Thyroid gland (tissue), 4 donors: ENCODE results near the gene CTBP1.

Experiments used
- POLR2A ChIP-seq, 2 donors: fragments of 450-650 bp; IDR thresholded peaks; one replicate each; pipeline ENCODE4 v1.6.1; 2017; ENCODE audit warnings: antibody characterized with exemption in 2 of 2, mild to moderate bottlenecking in 2 of 2, moderate library complexity in 1 of 2
- TF ChIP-seq, protein P1 (sequence below), 6 experiments: fragments of 200-600 bp in 3 of 6; fragments of 450-650 bp in 3 of 6; sonication (generic) in 3 of 6; IDR thresholded peaks; one replicate each; pipeline ENCODE4 v1.5.1; 2016 to 2019; ENCODE audit warnings: antibody characterized with exemption in 6 of 6, mild to moderate bottlenecking in 2 of 6, inconsistent platforms in 1 of 6, moderate library complexity in 1 of 6

DNA sequence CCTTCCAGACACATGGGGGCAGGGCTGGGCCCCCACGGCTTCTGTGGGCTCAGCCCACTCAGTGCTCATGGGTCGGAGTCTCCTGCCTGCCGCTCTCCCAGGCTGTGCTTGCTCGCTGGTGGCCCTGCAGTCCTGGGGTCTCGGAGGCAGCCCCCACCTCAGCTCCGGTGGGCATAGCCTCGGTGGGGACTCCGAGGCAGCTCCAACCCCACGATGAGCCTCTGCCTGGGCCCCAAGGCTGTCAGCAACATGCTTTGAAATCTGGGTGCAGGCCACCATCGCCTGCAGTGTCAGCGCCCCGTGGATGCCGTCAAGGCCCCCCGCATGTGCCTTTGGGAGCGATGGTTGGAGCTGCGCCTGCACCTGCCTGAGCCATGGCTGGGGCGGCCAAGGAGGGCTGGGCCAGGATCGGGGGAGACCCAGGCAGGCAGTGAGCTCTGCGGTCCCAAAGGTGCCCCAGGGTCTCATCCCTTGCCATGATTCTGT is 46.4 kb downstream of the CTBP1 start:
- TF ChIP-seq, protein P1, sequence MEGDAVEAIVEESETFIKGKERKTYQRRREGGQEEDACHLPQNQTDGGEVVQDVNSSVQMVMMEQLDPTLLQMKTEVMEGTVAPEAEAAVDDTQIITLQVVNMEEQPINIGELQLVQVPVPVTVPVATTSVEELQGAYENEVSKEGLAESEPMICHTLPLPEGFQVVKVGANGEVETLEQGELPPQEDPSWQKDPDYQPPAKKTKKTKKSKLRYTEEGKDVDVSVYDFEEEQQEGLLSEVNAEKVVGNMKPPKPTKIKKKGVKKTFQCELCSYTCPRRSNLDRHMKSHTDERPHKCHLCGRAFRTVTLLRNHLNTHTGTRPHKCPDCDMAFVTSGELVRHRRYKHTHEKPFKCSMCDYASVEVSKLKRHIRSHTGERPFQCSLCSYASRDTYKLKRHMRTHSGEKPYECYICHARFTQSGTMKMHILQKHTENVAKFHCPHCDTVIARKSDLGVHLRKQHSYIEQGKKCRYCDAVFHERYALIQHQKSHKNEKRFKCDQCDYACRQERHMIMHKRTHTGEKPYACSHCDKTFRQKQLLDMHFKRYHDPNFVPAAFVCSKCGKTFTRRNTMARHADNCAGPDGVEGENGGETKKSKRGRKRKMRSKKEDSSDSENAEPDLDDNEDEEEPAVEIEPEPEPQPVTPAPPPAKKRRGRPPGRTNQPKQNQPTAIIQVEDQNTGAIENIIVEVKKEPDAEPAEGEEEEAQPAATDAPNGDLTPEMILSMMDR (IDR thresholded peaks at IDR 0.05): no peak
- no peak for TF ChIP-seq POLR2A (IDR thresholded peaks at IDR 0.05)
